GM12891 (cell line): ENCODE measurements around the gene CARF.
A peak's percentile ranks its signal among the peaks of the same experiment; 100 is the strongest.
"Not testable (repeated sequence)": the region's sequence is repeated elsewhere in the genome, so short reads cannot be mapped to it uniquely, and the experiment has no call there.

Experiments used
- DNase-seq: peaks from one replicate; pipeline ENCODE4 v3.0.0; 2011; ENCODE audit warnings: low spot score; ENCODE audit not compliant: insufficient read length
- FAIRE-seq: peaks from 2 replicates; lab custom pipeline; 2011; peaks lifted over from hg19 to GRCh38; lab: Jason Lieb, UNC
- PAX5 ChIP-seq: IDR thresholded peaks from 2 replicates; pipeline ENCODE4 v1.6.1; 2011; ENCODE audit warnings: low read length, moderate library complexity, mild to moderate bottlenecking; ENCODE audit not compliant: insufficient read depth, severe bottlenecking
- POLR2A ChIP-seq: IDR thresholded peaks from 2 replicates; pipeline ENCODE4 v1.6.1; 2011; ENCODE audit warnings: low read depth, low read length, control low read depth
- POLR2AphosphoS5 ChIP-seq: IDR thresholded peaks from 2 replicates; pipeline ENCODE4 v1.6.1; 2011; ENCODE audit warnings: low read depth, low read length, control low read depth
- POU2F2 ChIP-seq: IDR thresholded peaks from 2 replicates; pipeline ENCODE4 v1.6.1; 2011; ENCODE audit warnings: low read depth, mild to moderate bottlenecking, control low read depth, low read length, moderate library complexity
- SPI1 ChIP-seq: IDR thresholded peaks from 2 replicates; pipeline ENCODE4 v1.6.1; 2011; ENCODE audit warnings: low read depth, low read length, control low read depth
- TAF1 ChIP-seq: IDR thresholded peaks from 2 replicates; pipeline ENCODE4 v1.6.1; 2011; ENCODE audit warnings: low read depth, low read length, control low read depth

CARF gene

GRCh38 chr2:202941771-202942170, 29.7 kb downstream of the CARF start:
- FAIRE-seq: no peak
- DNase-seq: no peak
- TF ChIP-seq POU2F2: no peak
- no peak for TF ChIP-seq TAF1
- TF ChIP-seq SPI1: no peak
- TF ChIP-seq POLR2AphosphoS5: no peak
- no peak for TF ChIP-seq PAX5
- TF ChIP-seq POLR2A: no peak

- TF ChIP-seq POLR2A (no peak), POLR2AphosphoS5 (no peak), PAX5 (no peak), SPI1 (no peak), POU2F2 (no peak), TAF1 (no peak)
- FAIRE-seq (no peak), DNase-seq (no peak)
Measured at GRCh38 chr2:202944408-202944807, 32.3 kb downstream of the CARF start.

GRCh38 chr2:202944816-202945215, 32.7 kb downstream of the CARF start:
- TF ChIP-seq POLR2A (no peak), TAF1 (no peak), SPI1 (no peak), PAX5 (no peak), POLR2AphosphoS5 (no peak), POU2F2 (no peak)
- FAIRE-seq (no peak), DNase-seq (no peak)

- TF ChIP-seq POU2F2 (no peak), PAX5 (no peak), SPI1 (no peak), TAF1 (no peak), POLR2A (no peak), POLR2AphosphoS5 (no peak)
- FAIRE-seq: no peak
- DNase-seq: no peak
Measured at GRCh38 chr2:202945497-202945896, 33.4 kb downstream of the CARF start.

GRCh38 chr2:202949333-202949732, 37.3 kb downstream of the CARF start:
- not testable (repeated sequence) for DNase-seq, FAIRE-seq

GRCh38 chr2:202950592-202950991, 38.5 kb downstream of the CARF start:
- TF ChIP-seq SPI1: no peak
- no peak for TF ChIP-seq POLR2AphosphoS5
- no peak for TF ChIP-seq PAX5
- TF ChIP-seq POLR2A: no peak
- no peak for TF ChIP-seq POU2F2
- no peak for TF ChIP-seq TAF1
- no peak for DNase-seq
- FAIRE-seq: no peak

GRCh38 chr2:202960524-202960923, 48.4 kb downstream of the CARF start:
- TF ChIP-seq POLR2A (no peak), SPI1 (no peak), PAX5 (no peak), POU2F2 (no peak), POLR2AphosphoS5 (no peak)
- no peak for DNase-seq
- FAIRE-seq: no peak

GRCh38 chr2:202963712-202964111, 51.6 kb downstream of the CARF start:
- DNase-seq (no peak), FAIRE-seq (no peak)
- TF ChIP-seq PAX5: no peak
- no peak for TF ChIP-seq POU2F2
- no peak for TF ChIP-seq POLR2AphosphoS5

- FAIRE-seq (peak; percentile 82), DNase-seq (peak; percentile 3)
- TF ChIP-seq PAX5 (no peak), POLR2AphosphoS5 (no peak), POLR2A (no peak), POU2F2 (no peak), SPI1 (no peak), TAF1 (no peak)
Measured at GRCh38 chr2:202965810-202966460, 53.9 kb downstream of the CARF start.

GRCh38 chr2:202969404-202969803, 57.3 kb downstream of the CARF start:
- FAIRE-seq: not testable (repeated sequence)

GRCh38 chr2:202976809-202977208, 64.7 kb downstream of the CARF start:
- DNase-seq (no peak), FAIRE-seq (no peak)
- TF ChIP-seq PAX5: no peak
- no peak for TF ChIP-seq SPI1
- TF ChIP-seq POU2F2: no peak
- no peak for TF ChIP-seq POLR2AphosphoS5
- no peak for TF ChIP-seq POLR2A
- no peak for TF ChIP-seq TAF1

More at GRCh38 chr2:202969404-202969803, 57.3 kb downstream of the CARF start:
- not testable (repeated sequence) for DNase-seq
